IPS-18a (cell line): ENCODE data around the gene COL15A1.

Experiments used
- H3K27ac ChIP-seq: one replicate; pipeline ENCODE4 v1.5.1; 2013; ENCODE audit warnings: low read length
- H3K27me3 ChIP-seq: one replicate; pipeline ENCODE4 v1.6.1; 2013; ENCODE audit warnings: mild to moderate bottlenecking, low read length; ENCODE audit not compliant: control insufficient read depth, insufficient read depth
- H3K36me3 ChIP-seq: one replicate; pipeline ENCODE4 v1.6.1; 2013; ENCODE audit warnings: low read depth, low read length; ENCODE audit not compliant: control insufficient read depth
- H3K4me1 ChIP-seq: one replicate; pipeline ENCODE4 v1.6.1; 2013; ENCODE audit warnings: low read depth, low read length; ENCODE audit not compliant: control insufficient read depth
- H3K4me3 ChIP-seq: one replicate; pipeline ENCODE4 v1.5.1; 2013; ENCODE audit warnings: low read length
- H3K9ac ChIP-seq: one replicate; pipeline ENCODE4 v1.6.1; 2013; ENCODE audit warnings: mild to moderate bottlenecking, low read length, moderate library complexity
- H3K9me3 ChIP-seq: one replicate; pipeline ENCODE4 v1.6.1; 2013; ENCODE audit warnings: low read depth, low read length; ENCODE audit not compliant: control insufficient read depth

COL15A1 gene

DNA sequence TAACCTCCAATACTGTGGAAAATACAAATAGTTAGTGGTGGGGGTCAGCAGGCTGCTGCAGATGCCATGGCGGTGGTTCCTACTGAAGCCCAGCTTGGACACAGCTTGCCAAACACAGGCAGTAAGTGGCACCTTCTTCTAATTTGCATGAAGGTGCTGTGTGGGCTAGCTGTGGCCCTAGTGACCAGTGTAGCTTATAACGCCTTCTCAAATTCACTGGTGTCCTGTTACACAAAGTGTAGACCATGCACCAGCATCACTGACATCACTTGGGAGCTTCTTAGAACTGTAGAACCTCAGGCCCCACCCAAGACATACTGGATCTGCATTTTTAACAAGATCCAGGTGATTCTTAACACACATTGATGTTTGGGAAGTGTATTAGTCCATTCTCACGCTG lies 102.4 kb downstream of the COL15A1 start:
- H3K9ac ChIP-seq, result no peak overlapping the region
- no peaks in the 10 kb centered on the region for H3K27me3 ChIP-seq
- no peaks in the 10 kb centered on the region for H3K4me1 ChIP-seq
- no peak overlapping the region for H3K4me3 ChIP-seq
- no peaks in the 10 kb centered on the region for H3K9me3 ChIP-seq
- no peak overlapping the region for H3K27ac ChIP-seq
- no peaks in the 10 kb centered on the region for H3K36me3 ChIP-seq

- Histone ChIP-seq H3K4me1 (no peaks in the 10 kb centered on the region), H3K27ac (no peak overlapping the region), H3K4me3 (no peak overlapping the region), H3K36me3 (no peaks in the 10 kb centered on the region), H3K9ac (no peak overlapping the region), H3K27me3 (no peaks in the 10 kb centered on the region), H3K9me3 (no peaks in the 10 kb centered on the region)
Observed at GRCh38 chr9:99046542-99047071, 102.9 kb downstream of the COL15A1 start.

DNA sequence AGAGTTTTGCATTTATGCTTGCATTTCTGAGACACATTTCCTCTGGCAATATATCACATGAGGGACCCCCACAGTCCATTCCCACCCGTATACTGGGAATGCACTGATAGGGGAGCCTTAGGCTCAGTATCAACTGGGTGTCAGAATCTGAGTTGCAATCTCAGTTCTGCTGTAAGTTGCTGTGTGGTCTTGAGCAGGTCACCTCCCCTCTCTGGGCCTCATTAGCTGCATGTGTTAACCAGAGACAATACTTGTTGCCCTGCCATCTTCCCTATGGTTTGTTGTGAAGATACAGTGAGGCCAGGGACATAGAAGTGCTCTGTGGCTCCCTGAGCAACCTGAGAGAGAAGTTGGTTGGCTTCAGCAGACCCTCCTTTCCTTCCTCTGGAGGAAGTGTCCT lies 105.5 kb downstream of the COL15A1 start:
- Histone ChIP-seq H3K4me3 (no peak overlapping the region), H3K27me3 (no peaks in the 10 kb centered on the region), H3K4me1 (no peaks in the 10 kb centered on the region), H3K27ac (no peak overlapping the region), H3K9me3 (no peaks in the 10 kb centered on the region), H3K9ac (no peak overlapping the region), H3K36me3 (no peaks in the 10 kb centered on the region)

DNA sequence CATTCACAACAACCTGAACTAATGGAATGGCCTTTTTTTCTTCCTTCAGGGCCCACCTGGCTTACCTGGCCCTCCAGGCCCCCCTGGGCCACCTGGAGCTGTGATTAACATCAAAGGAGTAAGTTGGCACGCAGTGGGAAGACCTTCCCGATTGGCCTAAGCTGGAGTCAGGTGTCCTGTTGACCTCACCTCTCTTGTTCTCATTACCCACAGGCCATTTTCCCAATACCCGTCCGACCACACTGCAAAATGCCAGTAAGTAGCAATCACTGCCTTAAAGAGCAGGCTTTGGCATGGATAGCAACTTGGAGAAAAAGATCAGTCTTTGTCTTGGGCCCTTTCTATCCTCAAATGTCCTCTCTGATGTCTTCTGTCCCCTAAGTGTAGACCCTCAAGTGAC lies 105.9 kb downstream of the COL15A1 start:
- Histone ChIP-seq H3K27ac (no peak overlapping the region), H3K4me1 (no peaks in the 10 kb centered on the region), H3K4me3 (no peak overlapping the region), H3K36me3 (no peaks in the 10 kb centered on the region), H3K9ac (no peak overlapping the region), H3K27me3 (no peaks in the 10 kb centered on the region), H3K9me3 (no peaks in the 10 kb centered on the region)

- no peak overlapping the region for H3K4me3 ChIP-seq
- no peaks in the 10 kb centered on the region for H3K4me1 ChIP-seq
- no peak overlapping the region for H3K9ac ChIP-seq
- H3K27me3 ChIP-seq, result no peaks in the 10 kb centered on the region
- no peak overlapping the region for H3K27ac ChIP-seq
- no peaks in the 10 kb centered on the region for H3K9me3 ChIP-seq
- H3K36me3 ChIP-seq, result no peaks in the 10 kb centered on the region
Observed at GRCh38 chr9:99050292-99050911, 106.7 kb downstream of the COL15A1 start.

- Histone ChIP-seq H3K27ac (no peak overlapping the region), H3K4me1 (no peaks in the 10 kb centered on the region), H3K36me3 (no peaks in the 10 kb centered on the region)
Observed at GRCh38 chr9:99050924-99051323, 107.2 kb downstream of the COL15A1 start.

GRCh38 chr9:99051406-99051805 lies 107.7 kb downstream of the COL15A1 start:
- H3K9ac ChIP-seq, result no peak overlapping the region
- no peak overlapping the region for H3K27ac ChIP-seq
- no peak overlapping the region for H3K4me3 ChIP-seq
- H3K9me3 ChIP-seq, result no peaks in the 10 kb centered on the region
- no peaks in the 10 kb centered on the region for H3K36me3 ChIP-seq
- H3K27me3 ChIP-seq, result no peaks in the 10 kb centered on the region
- no peaks in the 10 kb centered on the region for H3K4me1 ChIP-seq

More at GRCh38 chr9:99050924-99051323, 107.2 kb downstream of the COL15A1 start:
- H3K9me3 ChIP-seq, result no peaks in the 10 kb centered on the region
- H3K9ac ChIP-seq, result no peak overlapping the region
- H3K27me3 ChIP-seq, result no peaks in the 10 kb centered on the region
- H3K4me3 ChIP-seq, result no peak overlapping the region

- Histone ChIP-seq H3K9ac (no peak overlapping the region), H3K36me3 (no peaks in the 10 kb centered on the region), H3K27me3 (no peaks in the 10 kb centered on the region), H3K4me1 (no peaks in the 10 kb centered on the region), H3K27ac (no peak overlapping the region), H3K4me3 (no peak overlapping the region), H3K9me3 (no peaks in the 10 kb centered on the region)
Observed at GRCh38 chr9:99051851-99052250, 108.1 kb downstream of the COL15A1 start.

GRCh38 chr9:99052815-99053715 lies 109.4 kb downstream of the COL15A1 start:
- Histone ChIP-seq H3K27me3 (no peaks in the 10 kb centered on the region), H3K9me3 (no peaks in the 10 kb centered on the region), H3K4me1 (no peaks in the 10 kb centered on the region), H3K9ac (no peak overlapping the region), H3K27ac (no peak overlapping the region), H3K4me3 (no peak overlapping the region), H3K36me3 (no peaks in the 10 kb centered on the region)

DNA sequence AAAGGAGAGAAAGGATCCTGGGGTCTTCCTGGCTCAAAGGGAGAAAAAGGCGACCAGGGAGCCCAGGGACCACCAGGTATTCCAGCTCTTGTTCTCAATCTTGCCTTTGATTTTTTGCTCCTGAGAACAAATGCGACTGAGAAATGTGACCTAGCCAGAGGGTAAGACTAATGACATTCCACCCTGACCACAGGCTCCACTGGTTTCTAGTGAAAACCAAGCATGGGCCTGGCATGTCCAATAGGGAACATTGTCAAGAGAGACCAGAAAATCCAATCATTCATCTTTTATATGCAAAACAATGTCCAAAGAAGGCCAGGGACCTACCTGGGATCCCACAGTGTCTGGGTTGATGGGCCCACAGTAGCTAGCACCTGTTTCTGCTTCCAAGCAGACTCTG lies 110.9 kb downstream of the COL15A1 start:
- Histone ChIP-seq H3K27ac (no peak overlapping the region), H3K4me1 (no peaks in the 10 kb centered on the region), H3K9ac (no peak overlapping the region), H3K4me3 (no peak overlapping the region), H3K27me3 (no peaks in the 10 kb centered on the region), H3K36me3 (no peaks in the 10 kb centered on the region), H3K9me3 (no peaks in the 10 kb centered on the region)

DNA sequence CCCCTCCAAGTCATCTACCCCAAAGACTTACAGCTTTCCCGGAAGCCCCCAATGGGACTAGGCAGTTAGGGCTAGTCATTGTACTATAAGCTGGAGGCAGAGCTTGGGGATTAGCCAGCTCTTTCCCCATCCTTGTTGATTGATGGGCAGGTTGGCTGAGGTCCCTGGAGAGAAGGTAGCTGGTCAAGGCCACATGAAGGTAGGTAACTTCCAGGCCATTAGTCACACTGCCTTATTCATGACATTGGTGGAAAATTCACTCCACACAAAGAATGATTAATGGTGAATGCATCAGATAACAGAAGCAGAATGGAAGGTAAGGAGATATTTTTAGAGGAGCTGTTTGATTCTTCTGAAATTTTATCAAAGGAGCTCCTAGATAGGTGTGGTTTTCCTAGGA lies 111.7 kb downstream of the COL15A1 start:
- no peaks in the 10 kb centered on the region for H3K27me3 ChIP-seq
- H3K9me3 ChIP-seq, result no peaks in the 10 kb centered on the region
- no peak overlapping the region for H3K27ac ChIP-seq
- H3K4me3 ChIP-seq, result no peak overlapping the region
- no peaks in the 10 kb centered on the region for H3K4me1 ChIP-seq
- H3K36me3 ChIP-seq, result no peaks in the 10 kb centered on the region
- H3K9ac ChIP-seq, result no peak overlapping the region
